ENCODE data around the gene TOMM40. TPM values are rescaled to one million over a fixed set of nuclear protein-coding genes. Genes with fewer than 3 reads are reported as not detected.

The TOMM40 gene
- total RNA-seq, 1 experiment from 2014 or later = 180 TPM

GRCh38 chr19:44850641-44851109 is 40.4 kb upstream of the TOMM40 start:
- Histone ChIP-seq H2BK12ac (ENCODE audit: insufficient read length, low read depth, low read length) (no peak overlapping the region), H4K20me1 (ENCODE audit: control insufficient read depth, insufficient read depth, insufficient read length) (no peaks in the 10 kb centered on the region), H3K23ac (ENCODE audit: insufficient read length, low read depth, low read length) (no peak overlapping the region), H4K8ac (replicated peaks; ENCODE audit: insufficient read length, low read depth, low read length) (no peak overlapping the region), H3K79me2 (ENCODE audit: insufficient read depth, low read length) (peaks cover 38% of the 10 kb centered on the region; the same call in 1 of the 2 replicates), H3K4me1 (ENCODE audit: insufficient read depth, low read length) (peaks cover 5% of the 10 kb centered on the region; the same call in 1 of the 2 replicates), H3K4ac (ENCODE audit: low read depth, low read length) (no peak overlapping the region), H3T11ph (ENCODE audit: low read length) (no peak overlapping the region), H2BK20ac (ENCODE audit: low read depth, low read length, poor library complexity, severe bottlenecking) (no peak overlapping the region), H2BK15ac (ENCODE audit: low read depth, low read length) (no peak overlapping the region), H3K23me2 (ENCODE audit: insufficient read length, low read depth, low read length, poor library complexity, severe bottlenecking) (peaks cover 20% of the 10 kb centered on the region), H3K14ac (ENCODE audit: insufficient read depth, low read length) (no peak overlapping the region), H3K79me1 (ENCODE audit: insufficient read depth, low read depth, low read length, poor library complexity, severe bottlenecking) (peaks cover 14% of the 10 kb centered on the region), H3K27ac (ENCODE audit: insufficient read length, low read depth, low read length) (no peak overlapping the region), H2AK5ac (ENCODE audit: insufficient read length, low read length) (no peak overlapping the region), H2BK120ac (ENCODE audit: low read depth, low read length, poor library complexity, severe bottlenecking) (no peak overlapping the region), H4K91ac (ENCODE audit: insufficient read length, low read depth, low read length) (no peak overlapping the region), H3K9me3 (ENCODE audit: control insufficient read depth, low read depth, low read length) (no peaks in the 10 kb centered on the region), H3K56ac (ENCODE audit: insufficient read length, low read depth, low read length) (no peak overlapping the region), H3K4me2 (ENCODE audit: insufficient read depth, insufficient read length, low read length) (no peak overlapping the region), H2BK5ac (ENCODE audit: insufficient read length, low read length) (no peak overlapping the region), H3K18ac (ENCODE audit: insufficient read length, low read depth, low read length) (no peak overlapping the region), H3K9ac (ENCODE audit: extremely low read depth, insufficient read length, low read length) (no peak overlapping the region), H4K5ac (ENCODE audit: insufficient read length, low read depth, low read length) (no peak overlapping the region), H2AFZ (ENCODE audit: low read length) (no peak overlapping the region), H3K27me3 (ENCODE audit: insufficient read depth, low read length) (no peaks in the 10 kb centered on the region)
- H3K9me3 Mint-ChIP-seq = peaks cover 0 to 8% of the 10 kb centered on the region in 2 experiments; a peak in 3 of 5 replicates
- peaks cover 26 to 41% of the 10 kb centered on the region in 2 experiments for H3K4me1 Mint-ChIP-seq
- no peak for TF ChIP-seq CTCF (conservative IDR thresholded peaks at IDR 0.05)
- no peaks in the 10 kb centered on the region for H3K27me3 Mint-ChIP-seq (ENCODE audit: low read depth)
- WGBS (ENCODE audit: extremely low coverage, insufficient read length, low lambda C conversion rate) = no CpG with 5 or more reads among the region's 8 CpGs
- H3K27ac Mint-ChIP-seq = peak overlapping the region in 1 of 3 experiments; percentile 74; a peak in 2 of 7 replicates
- DNase-seq = no peak
- peaks cover 12 to 42% (median 32%) of the 10 kb centered on the region in 3 experiments for H3K36me3 Mint-ChIP-seq (ENCODE audit: insufficient read depth in 1 of 3, low read depth in 3 of 3)
- H3K4me3 Mint-ChIP-seq = peak overlapping the region in 1 of 2 experiments; percentile 96; a peak in 2 of 5 replicates
